HG03060 (cell line): ENCODE measurements around the gene PPIE.

Source experiments
- ATAC-seq: cut with Tn5 transposase; IDR thresholded peaks from one replicate; pipeline ENCODE4 v1.9.1; 2021; ENCODE audit warnings: low read depth, moderate number of reproducible peaks; ENCODE audit not compliant: unreplicated experiment

The PPIE gene

GRCh38 chr1:39720094-39720999 lies 18.3 kb upstream of the PPIE start:
- ATAC-seq, result no peak

- no peak for ATAC-seq
These were observed 17.0 kb upstream of the PPIE start for GRCh38 chr1:39721664-39722063.

- no peak for ATAC-seq
These were observed 16.2 kb upstream of the PPIE start for GRCh38 chr1:39722495-39722894.

- no peak for ATAC-seq
These were observed 12.1 kb upstream of the PPIE start for GRCh38 chr1:39726600-39726999.

- ATAC-seq, result no peak
These were observed 11.3 kb upstream of the PPIE start for GRCh38 chr1:39727221-39727931.

DNA sequence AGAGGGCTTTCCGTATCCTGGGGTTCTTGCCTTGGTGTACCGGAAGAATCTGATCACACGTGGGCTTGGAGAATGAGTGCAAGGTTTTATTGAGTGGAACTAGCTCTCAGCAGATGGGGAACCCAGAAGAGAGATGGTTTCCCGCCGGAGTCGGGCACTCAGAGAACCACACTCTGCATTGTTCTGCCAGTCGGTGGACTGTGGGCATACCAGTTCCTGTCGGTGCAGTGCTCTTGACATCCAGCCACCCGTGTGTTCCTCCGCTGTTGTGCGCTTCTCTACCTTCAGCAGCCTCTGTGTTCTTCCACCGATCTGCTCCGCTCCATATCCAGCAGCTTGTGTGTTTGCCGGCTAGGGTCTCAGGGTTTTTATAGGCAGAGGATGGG lies 10.8 kb upstream of the PPIE start:
- no peak for ATAC-seq

DNA sequence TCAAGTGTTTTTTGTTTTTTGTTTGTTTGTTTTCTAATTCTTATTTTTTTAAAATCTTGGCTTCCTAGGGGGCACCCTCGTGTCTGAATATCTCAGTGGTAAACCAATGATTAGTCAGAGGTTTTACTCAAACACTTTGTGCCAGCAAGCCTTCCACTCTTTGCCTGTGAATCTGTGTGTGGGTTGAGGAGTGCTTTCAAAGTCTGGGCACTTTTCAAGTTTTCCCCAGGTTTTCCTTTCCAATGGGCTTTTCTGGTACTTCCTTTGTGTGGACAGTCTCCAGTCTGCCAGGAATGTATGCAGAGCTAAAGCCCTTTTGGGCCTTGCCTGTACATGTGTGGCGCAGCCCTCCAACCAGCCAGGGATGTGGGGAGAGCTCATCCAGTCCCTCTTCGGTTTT lies 9.7 kb upstream of the PPIE start:
- no peak for ATAC-seq

DNA sequence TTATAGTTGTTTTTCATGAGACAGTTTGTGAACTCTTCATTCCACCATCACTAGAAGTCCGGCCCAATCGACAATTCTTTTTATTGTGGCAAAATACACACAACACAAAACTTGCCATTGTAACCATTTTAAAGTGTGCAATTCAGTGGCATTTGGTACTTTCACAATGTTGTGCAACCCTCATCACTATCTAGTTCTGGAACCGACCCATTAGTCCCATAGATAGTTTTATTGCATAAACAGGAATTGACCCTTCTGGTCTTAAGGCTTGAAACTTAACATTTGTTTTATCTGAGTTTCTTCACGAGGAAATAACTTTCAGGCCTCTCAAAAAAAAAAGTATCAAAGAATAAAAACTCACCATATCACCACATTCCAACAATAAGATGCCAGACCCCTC lies 8.8 kb upstream of the PPIE start:
- ATAC-seq, result no peak

- no peak for ATAC-seq
These were observed 6.0 kb upstream of the PPIE start for GRCh38 chr1:39732730-39733129.

GRCh38 chr1:39733161-39733560 lies 5.5 kb upstream of the PPIE start:
- ATAC-seq, result no peak

DNA sequence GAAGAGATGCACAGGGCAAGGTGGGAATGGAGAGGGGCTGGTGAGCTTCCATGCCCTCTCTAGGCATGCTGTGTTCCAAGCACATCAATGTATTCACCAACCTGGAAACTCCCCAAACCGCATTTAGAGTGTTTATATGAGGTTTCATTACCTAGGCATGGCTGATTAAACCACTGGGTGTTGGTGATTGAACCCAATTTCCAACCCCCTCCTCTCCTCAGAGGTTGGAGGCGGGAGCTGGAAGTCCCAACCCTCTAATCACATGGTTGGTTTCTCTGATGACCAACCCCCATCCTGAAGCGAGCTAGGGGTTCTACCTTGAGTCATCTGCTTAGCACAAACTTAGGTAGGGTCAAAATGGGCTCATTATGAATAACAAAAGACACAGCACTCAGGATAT lies 3.0 kb upstream of the PPIE start:
- no peak for ATAC-seq

- no peak for ATAC-seq
These were observed 1.0 kb upstream of the PPIE start for GRCh38 chr1:39737546-39738169.

DNA sequence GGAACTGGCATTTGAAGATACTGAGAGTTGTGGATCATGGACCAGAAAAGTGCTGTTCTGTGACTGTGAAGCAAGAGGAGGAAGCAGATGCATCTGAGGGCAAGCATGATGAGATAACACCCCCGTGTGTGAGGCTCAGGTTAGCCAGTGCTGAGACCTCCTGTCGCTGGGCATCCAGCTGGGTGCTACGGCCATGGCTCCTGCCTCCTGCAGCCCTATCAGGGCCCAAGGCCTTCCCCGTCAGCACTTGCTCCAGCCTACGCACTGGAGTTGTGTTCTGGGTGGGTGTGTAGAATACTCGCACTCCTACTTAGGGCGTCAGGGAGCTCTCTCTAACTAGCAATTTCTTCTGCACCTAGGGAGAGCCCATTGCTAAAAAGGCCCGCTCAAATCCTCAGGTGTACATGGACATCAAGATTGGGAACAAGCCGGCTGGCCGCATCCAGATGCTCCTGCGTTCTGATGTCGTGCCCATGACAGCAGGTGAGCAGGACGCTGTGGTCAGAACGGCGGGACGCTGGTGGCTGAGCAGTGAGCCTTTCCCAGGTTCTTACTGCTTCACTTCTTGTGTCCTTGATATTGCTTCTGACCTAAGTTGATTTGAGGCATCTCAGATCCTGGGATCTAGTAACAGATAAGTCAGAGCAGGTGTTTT lies 6.5 kb downstream of the PPIE start:
- ATAC-seq, result no peak

DNA sequence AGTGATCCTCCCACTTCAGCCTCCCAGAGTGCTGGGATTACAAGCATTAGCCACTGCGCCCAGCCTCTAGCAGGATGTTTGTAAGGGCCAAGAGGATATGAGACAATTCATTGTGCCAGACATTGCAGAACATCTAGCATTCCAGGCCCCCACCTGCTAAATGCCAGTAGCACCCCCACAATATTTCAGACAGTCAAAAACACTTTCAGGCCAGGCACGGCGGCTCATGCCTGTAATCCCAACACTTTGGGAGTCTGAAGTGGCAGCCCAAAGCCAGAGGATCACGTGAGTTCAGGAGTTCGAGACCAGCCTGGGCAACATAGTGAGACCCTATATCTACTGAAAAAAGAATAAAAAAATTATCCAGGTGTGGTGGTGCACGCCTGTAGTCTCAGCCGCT lies 12.9 kb downstream of the PPIE start:
- ATAC-seq, result no peak

DNA sequence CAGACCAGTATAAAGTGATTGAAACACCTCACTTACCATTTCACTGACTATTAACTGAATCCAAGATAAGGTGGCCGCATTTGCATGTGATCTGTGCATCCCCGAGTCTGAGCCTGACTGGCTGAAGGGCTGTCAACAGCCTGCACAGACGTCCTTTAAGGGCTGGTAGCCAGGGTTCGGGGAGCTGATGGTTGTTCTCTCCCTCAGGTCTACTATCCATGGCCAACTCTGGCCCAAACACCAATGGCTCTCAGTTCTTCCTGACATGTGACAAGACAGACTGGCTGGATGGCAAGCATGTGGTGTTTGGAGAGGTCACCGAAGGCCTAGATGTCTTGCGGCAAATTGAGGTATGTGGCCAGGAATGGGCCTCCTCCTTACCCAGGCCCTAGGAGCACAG lies 14.0 kb downstream of the PPIE start:
- ATAC-seq, result no peak

DNA sequence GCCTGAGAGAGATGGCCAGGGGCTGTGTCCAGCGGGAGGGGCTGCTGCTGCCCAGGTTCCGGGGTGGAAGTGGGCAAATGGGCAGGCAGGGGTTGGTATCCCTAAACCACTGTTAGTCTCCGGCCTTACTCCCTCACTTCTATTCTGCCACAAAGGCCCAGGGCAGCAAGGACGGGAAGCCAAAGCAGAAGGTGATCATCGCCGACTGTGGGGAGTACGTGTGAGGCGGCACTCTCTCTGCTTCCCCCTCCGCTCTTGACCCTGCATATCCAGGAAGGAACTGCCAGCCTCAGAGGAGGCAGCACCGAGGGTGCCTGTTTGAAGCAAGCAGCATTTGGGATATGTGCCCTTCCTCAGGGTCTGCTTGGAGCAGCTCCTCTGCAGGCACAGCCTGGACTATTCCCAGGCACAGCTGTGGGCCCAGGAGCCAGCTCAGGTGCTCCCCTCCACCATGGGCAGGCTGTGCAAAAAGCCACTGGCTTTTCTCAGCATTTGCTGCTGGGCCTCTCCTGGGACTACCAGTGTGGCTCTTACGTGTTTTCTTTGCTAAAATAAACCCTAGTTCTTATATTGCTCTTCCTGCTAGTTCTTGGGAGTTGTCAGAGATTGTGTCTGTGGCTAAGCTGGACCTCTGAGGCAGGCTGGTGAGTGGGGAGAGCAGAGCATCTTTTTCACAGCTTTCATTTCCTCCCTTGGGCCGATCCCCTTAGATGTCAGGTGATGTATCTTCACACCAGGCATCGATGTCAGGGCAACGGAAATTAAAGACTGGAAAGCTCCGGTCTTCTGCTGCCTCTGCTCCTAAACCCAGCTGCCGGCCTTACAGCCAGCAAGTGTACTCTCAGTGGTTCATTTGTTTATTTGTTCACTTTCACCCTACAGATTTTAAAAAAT lies 14.7 kb downstream of the PPIE start:
- no peak for ATAC-seq

DNA sequence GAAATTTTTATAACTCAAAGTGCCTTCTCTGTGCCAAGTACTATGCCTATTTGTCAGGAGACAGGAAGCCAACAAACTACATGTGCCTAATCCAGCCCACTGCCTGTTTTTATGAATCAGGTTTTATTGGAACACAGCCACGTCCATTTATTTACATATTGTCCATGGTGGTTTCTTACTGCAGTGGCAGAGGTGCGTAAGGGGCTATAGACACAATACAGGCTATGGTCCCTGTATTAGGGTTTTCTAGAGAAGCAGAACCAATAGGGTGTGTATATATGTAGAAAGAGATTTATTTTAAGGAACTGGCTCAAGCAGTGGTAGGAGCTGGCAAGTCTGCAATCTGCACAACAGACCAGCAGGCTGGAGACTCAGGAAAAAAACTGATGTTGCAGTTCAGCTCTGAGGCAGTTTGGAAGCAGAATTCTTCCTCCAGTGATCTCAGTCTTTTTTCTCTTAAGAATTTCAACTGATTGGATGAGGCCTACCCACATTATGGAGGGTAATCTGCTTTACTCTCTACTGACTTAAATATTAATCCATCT lies 15.4 kb downstream of the PPIE start:
- no peak for ATAC-seq

GRCh38 chr1:39754906-39755504 lies 16.3 kb downstream of the PPIE start:
- ATAC-seq, result no peak

GRCh38 chr1:39755965-39756659 lies 17.4 kb downstream of the PPIE start:
- ATAC-seq, result no peak
